ENCODE results near the gene HSD3B2. TPM values are rescaled to one million over a fixed set of nuclear protein-coding genes. Genes with fewer than 3 reads are reported as not detected.
"Not testable (repeated sequence)": the region's sequence is repeated elsewhere in the genome, so short reads cannot be mapped to it uniquely, and the experiment has no call there.

HSD3B2 gene
- total RNA-seq (2014; rRNA removed; shearing (Covaris generic)): not detected in 2 replicates
- polyA plus RNA-seq (2014; cell fraction: nucleus; rRNA removed): not detected in 2 replicates

DNA sequence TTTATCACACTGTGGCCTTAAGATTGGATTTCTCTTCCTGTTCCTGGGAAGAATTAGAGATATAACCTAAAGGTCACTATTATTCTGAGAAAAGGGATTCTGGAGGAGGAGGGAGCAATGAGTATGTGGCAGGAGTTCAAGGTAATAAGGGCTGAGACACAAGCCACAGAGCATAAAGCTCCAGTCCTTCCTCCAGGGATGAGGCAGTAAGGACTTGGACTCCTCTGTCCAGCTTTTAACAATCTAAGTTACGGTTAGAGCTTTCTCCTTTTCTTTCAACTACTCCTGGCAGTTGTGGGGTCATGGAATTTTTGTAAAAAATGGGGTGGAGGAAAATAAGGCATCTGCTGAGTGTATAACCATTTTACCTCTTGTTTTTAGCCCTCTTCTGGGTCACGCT, at the start of gene HSD3B2:
HSD3B2 (plus strand) TSS at position 201 of the 400 bp plus-strand sequence. CDS start 270 bp downstream, outside the sequence.
- DNase-seq (ENCODE audit: extremely low read depth, low read depth): no peak

DNA sequence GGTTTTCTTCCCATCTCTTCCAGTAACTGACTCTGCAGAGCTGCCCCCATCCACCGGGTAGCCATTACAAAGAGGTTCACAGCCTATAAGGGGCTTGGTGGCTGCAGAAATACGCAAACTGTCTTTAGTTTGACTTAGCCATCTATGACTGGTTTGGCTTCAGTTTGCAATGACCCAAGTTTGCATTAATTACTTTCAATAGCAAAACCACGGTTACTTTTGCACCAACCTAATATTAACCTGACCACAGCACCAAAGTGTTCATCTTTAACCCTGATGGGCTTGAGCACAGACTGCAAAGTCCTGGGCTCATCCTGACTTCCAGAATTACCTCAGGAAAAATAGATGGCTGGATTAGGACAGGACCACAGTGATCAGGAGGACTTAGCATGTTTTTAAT, 48.5 kb upstream of the HSD3B2 start:
- no peak for DNase-seq (ENCODE audit: extremely low read depth, low read depth)

DNA sequence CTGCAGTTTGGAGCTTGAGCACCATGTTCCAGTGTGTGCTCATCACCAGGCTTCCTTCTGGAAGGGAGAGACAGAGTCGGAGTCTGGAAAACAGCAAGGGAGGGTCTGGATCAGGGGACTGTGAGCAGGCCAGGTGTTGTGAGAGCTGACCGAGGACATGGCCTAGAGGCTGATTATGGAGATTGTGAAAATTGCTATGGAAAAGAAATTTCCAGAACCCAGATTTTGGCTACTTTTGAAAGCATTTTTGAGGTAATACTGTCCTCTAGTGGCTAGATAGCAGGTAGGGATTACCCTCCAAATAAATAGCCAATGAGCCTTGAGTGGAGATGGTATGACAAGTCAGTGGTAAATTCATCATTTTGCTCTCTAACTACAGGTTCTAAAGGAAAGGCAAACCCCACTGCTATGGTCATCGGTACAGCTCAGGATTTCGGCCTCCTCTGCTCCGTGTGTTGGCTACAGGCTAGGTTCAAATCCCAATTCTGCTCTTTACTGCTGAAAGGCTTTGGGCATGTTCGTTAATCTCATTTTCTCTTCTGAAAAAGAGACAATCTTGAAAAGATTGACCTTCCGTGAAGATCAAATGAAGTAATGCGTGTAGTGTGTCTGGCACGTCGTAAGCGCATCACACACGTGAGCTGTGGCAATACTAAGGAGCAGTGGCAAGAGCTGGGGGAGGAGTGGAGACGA, 47.4 kb upstream of the HSD3B2 start:
- DNase-seq (ENCODE audit: extremely low read depth, low read depth): peak; percentile 8

DNA sequence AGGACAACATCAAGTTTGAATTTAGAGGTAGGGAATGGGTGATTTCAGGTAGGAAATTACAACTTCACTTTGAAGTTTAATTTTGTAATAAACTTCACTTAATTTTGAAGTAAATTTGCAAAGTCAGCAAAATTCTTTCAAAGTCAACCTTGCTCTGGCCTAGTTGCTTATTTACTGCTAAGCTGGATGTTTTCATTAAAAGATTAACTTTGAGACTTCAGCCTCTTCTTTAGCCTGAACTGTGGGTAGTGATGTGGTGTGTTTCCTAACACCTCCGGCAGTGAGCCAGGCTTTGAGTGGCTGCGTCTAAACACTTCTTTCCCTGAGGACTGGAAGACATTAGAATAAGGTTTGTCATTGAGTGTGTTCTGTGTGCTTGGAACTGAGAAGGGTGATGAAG, 46.4 kb upstream of the HSD3B2 start, which contains the start of gene HAO2:
HAO2 (plus strand) TSS at position 232 of the 400 bp plus-strand sequence. CDS start 12,301 bp downstream, outside the sequence.
- no peak for DNase-seq (ENCODE audit: extremely low read depth, low read depth)

DNA sequence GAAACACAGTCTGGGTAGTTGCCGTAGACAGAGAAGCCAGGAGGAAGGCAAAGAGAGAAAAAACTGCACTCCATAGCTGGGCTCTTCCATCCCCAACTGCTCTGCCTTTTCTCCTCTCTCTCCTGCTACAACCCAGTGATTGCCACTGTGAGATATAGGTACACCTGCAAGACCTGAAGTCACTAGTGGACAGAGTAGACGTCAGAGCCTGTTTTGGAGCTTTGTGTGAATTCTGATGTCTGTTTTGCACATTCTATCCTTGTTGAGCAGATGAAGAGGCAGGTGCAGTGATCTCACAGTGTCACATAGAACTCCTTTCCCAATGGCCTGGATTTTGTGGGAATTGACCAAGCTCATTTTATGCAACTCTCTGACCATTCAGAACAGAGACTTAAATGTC, 44.2 kb upstream of the HSD3B2 start:
- DNase-seq (ENCODE audit: extremely low read depth, low read depth): no peak

DNA sequence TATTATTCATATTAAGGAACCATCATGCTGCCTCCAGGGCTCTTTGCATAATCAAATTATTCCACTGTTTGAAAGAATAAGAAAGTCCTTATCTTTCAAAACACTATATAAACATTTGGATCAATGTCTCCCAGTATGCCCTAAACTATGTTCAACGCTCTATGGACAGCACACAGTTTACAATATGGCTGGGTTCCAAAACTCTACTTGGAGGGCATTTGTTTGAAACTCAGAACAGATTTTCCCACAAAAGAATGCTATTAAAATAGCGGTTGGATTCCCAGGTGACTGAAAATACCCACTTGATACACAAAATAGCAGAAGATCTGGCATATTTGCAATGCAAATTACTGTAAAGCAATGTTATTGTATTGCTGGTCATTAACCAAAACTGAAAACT, 43.1 kb upstream of the HSD3B2 start:
- no peak for DNase-seq (ENCODE audit: extremely low read depth, low read depth)

DNA sequence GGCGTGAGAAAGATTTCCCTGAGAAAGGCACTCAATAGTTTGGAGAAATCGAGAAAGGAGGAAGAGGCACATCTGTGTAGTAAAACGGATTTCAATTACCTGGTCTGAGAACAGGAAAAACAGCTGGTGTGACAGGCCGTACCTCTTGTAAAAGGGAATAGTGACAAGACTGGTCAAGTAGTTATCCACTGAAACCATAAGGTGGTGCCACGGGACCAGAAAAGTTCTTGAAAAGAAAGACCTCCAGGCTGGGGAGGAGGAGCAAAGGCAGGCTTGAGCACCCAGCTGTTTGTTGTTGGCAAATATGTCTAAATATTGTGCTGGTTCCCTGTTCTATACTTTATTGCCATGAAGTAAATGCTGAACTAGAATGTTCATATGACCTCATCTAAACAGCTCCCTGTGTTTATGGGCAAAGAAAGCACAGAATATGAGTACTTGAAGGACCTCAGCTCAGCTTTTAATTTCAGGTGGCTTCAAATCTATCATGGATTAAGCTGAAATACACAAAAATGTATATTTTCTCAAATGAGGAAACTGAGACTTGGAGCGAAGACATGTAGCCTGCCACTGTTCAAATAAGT, 42.4 kb upstream of the HSD3B2 start:
- no peak for DNase-seq (ENCODE audit: extremely low read depth, low read depth)

DNA sequence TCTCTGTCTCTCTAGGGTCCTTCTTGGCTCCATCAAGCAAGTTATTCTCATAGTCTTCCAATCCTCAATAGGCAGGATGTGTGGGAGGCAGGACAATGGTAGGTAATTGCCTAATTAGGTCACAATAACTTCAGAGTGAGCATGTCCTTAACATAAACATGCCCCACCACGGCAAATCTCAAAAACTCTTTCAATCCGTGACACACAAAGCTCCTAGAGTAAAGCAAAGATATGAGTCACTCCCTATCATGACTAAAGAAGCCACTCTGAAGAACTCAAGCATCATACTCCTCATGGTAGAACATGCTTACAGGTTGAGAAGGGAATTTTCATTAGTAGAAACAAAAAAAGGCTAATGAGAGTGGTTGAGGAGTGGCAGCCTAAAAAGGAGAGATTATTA, 41.5 kb upstream of the HSD3B2 start:
- DNase-seq (ENCODE audit: extremely low read depth, low read depth): no peak

DNA sequence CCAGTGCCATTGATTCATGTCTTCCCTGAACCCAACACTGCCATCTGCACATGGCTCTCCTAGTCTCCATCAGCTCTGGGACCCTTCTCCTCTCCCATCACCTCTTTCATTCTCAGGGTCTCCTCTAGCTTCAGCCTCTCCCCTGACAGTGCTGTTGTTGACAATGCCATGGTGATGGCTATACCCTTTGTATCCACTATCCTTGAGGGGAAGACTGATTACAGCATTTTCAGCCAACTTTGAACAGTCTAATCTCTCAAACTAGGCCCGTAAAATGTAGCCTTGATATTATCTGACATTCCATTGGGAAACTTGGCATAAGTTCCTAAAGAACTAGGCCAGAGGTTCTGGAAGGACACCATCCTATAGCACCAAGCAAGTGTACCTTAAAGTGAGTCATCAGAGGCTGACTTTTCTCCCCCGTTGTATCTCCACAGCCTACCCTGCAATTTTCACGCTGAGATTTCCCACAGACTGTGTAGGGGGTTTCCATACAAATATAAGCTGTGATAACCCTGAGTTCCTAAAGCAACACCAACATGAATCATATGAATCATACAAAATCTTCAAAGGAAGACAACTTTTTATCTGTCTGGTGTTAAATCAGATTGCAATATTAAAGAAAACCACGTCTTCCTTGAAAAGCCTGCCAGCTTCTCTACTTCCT, 40.6 kb upstream of the HSD3B2 start:
- no peak for DNase-seq (ENCODE audit: extremely low read depth, low read depth)

DNA sequence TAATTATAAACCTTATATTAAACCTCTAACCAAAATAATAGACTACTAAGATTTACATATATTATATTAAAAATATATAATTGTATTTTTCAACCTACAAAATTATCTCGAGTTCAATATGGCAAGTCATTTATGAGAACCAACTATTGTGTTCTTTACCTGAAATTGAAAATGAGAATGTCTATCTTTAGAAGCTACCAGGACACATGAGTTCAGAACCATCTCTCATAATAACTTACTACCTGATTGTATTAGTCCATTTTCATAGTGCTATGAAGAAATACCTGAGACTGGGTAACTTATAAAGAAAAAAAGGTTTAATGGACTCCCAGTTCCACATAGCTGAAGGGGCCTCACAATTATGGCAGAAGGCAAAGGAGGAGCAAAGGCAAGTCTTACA, 39.6 kb upstream of the HSD3B2 start:
- DNase-seq (ENCODE audit: extremely low read depth, low read depth): no peak

DNA sequence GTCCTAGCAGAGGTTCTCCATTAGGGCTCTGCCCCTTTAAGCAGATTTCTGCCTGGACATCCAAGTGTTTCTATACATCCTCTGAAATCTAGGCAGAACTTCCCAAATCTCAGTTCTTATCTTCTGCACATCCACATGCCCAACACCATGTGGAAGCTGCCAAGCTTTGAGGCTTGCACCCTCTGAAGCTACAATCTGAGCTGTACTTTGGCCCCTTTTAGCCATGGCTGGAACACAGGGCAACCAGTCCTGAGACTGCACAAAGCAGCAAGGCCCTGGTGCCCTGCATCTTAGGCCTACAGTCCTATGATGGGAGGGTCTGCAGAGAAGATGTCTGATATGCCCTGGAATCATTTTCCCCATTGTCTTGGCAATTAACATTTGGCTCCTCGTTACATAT, 38.4 kb upstream of the HSD3B2 start:
- no peak for DNase-seq (ENCODE audit: extremely low read depth, low read depth)

DNA sequence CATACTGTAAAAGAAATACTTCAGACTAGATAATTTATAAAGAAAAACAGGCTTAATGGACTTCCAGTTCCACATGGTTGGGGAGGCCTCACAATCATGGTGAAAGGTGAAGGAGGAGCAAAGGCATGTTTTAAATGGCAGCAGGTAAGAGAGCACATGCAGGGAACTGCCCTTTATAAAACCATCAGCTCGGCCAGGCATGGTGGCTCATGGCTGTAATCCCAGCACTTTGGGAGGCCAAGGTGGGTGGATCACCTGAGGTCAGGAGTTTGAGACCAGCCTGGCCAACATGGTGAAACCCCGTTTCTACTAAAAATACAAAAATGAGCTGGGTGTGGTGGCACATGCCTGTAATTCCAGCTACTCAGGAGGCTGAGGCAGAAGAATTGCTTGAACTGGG, 37.4 kb upstream of the HSD3B2 start:
- DNase-seq (ENCODE audit: extremely low read depth, low read depth): not testable (repeated sequence)

DNA sequence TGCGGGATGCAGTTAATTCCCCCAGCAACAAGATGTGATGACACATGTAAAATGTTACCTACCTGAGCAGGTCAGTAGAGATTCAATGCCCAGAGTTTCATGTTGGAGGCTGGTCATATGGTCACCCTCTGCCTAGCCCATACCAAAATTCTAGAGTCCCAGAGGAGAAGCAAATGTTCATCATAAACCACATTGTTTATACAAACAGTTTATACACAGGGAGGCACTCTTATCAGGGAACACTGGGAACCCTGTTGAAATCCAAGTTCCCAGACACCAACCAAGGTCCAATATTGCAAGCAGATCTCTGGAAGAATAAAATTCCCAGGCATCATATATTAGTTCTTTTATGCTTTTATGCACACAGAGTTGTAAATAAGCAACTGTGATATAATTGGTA, 35.8 kb upstream of the HSD3B2 start:
- no peak for DNase-seq (ENCODE audit: extremely low read depth, low read depth)

DNA sequence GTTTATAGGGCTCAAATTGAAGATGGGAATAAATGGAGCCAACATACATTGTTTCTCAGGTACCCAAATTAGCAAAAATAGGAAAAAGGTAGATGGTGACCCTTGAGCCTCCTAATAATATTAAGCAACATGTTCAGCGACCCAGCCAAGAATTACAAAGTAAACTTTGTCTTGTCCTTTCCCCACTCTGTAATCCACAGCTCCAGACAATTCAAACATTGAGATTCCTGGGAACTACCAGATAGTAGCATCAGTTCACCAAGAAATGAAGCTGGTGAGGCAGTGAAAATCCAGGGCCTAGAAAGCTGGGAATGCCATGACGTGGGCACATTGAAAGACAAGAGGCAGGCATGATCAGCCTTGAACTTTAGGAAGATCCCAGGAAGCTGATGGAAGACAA, 34.6 kb upstream of the HSD3B2 start:
- no peak for DNase-seq (ENCODE audit: extremely low read depth, low read depth)

DNA sequence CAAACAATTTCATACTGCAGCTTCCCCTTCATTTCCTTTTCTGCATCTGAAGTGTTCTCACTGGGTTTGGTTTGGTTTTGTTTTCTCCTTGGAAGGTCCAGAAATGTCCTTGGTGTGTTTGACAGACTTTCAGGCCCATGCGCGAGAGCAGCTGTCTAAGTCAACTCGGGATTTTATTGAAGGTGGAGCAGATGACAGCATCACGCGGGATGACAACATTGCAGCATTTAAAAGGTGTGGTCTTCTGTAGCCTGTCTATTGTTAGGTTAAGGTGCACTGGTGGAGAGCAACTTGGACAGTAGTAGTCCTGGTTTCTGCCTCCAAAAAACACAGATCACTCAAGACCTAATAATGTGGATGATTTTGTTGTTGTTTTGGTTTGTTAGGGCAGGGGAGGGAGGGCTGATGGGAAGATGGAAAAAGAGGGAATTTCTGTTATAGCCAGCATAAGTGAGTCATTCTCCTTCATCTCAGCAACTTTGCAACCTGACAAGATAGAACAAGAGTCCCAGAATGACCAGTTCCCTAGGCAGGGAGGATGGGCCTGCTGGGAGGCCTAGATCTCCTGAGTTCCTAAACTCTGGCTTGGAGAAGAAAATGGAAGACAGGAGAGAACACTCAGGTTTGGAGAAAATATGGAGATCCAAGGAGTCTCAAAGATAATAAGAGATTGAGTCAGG, 33.8 kb upstream of the HSD3B2 start:
- DNase-seq (ENCODE audit: extremely low read depth, low read depth): no peak

DNA sequence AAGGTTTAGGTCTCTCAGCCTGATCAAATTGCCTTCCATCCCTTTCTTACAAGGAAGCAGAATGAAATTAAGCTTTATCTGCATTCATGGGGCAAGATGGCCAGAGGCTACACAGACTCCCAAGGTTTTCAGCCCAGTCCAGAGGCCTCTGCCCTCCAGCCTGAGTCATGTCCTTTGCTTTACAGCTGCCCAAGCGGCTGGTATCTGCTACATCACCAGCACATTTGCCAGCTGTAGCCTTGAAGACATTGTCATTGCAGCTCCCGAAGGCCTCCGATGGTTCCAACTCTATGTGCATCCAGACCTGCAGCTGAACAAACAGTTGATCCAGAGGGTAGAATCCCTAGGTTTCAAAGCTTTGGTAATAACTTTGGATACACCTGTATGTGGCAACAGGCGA, 30.4 kb upstream of the HSD3B2 start:
- DNase-seq (ENCODE audit: extremely low read depth, low read depth): no peak

DNA sequence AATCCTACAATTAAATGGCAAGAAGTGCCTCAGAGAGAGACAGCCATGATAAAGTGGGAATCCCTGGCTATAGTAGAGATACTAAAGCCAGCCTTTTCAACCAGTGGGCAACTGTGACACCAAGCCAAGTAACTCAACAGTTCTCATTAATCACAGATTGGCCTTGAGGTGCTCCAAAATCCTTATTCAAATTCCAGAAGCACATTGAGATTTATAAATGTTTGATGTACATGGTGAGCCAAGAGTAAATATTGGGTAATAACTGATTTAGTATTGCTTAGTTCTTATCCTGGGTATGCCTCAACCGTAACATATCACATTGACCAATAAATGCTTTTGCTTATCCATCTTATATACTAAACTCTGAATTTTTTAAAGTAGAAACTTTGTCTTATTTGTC, 29.3 kb upstream of the HSD3B2 start:
- DNase-seq (ENCODE audit: extremely low read depth, low read depth): no peak

DNA sequence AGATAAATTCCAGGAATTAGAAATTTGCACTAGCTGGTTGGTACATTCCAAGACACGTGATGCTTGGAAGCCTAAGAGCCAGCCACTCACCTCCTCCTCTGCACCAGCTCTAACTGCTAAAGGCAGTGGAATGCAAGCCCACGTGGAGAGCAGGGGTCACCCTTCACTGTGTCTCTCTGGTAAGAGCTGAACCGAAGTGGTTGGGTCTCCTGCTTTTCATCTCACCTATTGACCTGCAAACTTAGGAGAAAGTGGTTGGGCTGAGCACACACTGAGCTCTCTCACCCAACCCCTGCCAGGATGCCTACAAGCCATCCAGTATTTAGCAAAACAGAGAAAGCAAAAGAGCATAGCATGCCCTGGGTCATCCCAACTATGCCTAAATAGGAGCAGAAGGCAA, 27.1 kb upstream of the HSD3B2 start:
- no peak for DNase-seq (ENCODE audit: extremely low read depth, low read depth)

DNA sequence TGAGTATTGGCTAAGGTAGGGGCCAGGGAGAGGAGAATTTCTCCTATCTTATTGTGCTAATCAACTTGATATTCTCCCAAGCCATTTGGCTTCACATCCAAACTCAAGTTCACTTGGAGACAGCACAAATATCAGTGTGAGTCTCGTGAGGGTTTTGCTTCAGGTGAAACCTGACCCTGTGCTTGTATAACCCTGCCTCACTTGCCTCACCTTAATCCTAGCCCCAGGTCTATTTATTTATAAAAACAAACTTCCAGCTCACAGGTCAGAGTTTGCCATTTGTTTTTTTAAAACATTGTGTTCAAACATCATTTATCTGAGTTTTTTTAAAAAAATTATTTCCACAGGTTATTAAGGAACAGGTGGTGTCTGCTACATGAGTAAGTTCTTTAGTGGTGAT, 26.5 kb upstream of the HSD3B2 start:
- no peak for DNase-seq (ENCODE audit: extremely low read depth, low read depth)

DNA sequence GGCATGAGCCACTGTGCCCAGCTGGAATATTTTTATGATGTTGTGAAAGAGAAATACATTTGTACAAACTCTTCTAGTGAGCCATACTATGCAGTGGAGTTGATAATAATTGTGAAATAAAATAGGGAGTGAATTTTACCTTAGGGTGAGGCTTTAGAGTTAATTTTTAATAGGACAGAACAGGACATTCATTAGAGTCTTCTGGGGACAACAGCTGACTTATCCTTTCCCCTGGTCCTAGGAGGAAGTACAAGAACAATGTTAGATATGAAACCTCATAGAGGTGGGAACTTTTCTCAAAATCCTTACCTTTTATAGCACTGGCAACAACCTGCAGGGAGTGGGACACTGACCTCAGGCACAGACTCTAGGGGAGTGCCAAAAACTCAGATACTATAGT, 24.4 kb upstream of the HSD3B2 start:
- no peak for DNase-seq (ENCODE audit: extremely low read depth, low read depth)

DNA sequence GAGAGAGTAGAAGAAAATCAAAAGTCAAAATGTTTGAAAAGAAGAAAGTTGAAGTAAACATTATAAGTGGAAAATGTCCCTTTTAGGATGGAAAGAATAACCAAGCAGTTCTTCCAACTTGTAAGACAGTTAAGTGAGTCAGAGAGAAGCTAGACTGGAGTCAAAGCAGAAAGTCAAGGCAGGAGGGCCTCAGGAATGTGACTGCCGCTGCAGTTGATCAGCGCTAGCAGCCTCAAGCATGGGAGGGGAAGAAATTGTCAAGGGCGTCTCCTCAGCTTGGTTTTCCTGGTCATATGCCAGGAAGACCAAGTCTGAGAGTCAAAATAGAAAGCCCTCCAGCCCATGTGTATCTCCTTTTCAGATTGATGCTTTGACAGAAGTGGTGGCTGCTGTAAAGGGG, 23.2 kb upstream of the HSD3B2 start:
- DNase-seq (ENCODE audit: extremely low read depth, low read depth): no peak

All from NCI-H460 (cell line).